HG03469 (cell line): Measurements from ENCODE around the gene SCNN1B.
"Not testable (repeated sequence)": the region's sequence is repeated elsewhere in the genome, so short reads cannot be mapped to it uniquely, and the experiment has no call there.

Experiments used
- ATAC-seq: cut with Tn5 transposase; IDR thresholded peaks from one replicate; pipeline ENCODE4 v1.9.1; 2021; ENCODE audit warnings: mild to moderate bottlenecking, moderate library complexity, moderate number of reproducible peaks; ENCODE audit not compliant: unreplicated experiment

SCNN1B gene

GRCh38 chr16:23400447-23400846 is 98.3 kb downstream of the SCNN1B start:
- not testable (repeated sequence) for ATAC-seq

GRCh38 chr16:23401139-23401538 is 99.0 kb downstream of the SCNN1B start:
- no peak for ATAC-seq

- no peak for ATAC-seq
These were observed 100.0 kb downstream of the SCNN1B start for GRCh38 chr16:23402100-23402499.

GRCh38 chr16:23403547-23403946 is 101.4 kb downstream of the SCNN1B start:
- ATAC-seq = no peak

GRCh38 chr16:23406024-23406423 is 103.9 kb downstream of the SCNN1B start:
- no peak for ATAC-seq

GRCh38 chr16:23406546-23407240 is 104.6 kb downstream of the SCNN1B start:
- ATAC-seq = no peak

- ATAC-seq = no peak
These were observed 105.5 kb downstream of the SCNN1B start for GRCh38 chr16:23407436-23408127.

GRCh38 chr16:23408242-23408822 is 106.2 kb downstream of the SCNN1B start:
- no peak for ATAC-seq

- no peak for ATAC-seq
These were observed 106.8 kb downstream of the SCNN1B start for GRCh38 chr16:23408823-23409298.

- ATAC-seq = no peak
These were observed 107.4 kb downstream of the SCNN1B start for GRCh38 chr16:23409522-23409921.

- no peak for ATAC-seq
These were observed 108.1 kb downstream of the SCNN1B start for GRCh38 chr16:23410176-23410575.

- ATAC-seq = no peak
These were observed 112.6 kb downstream of the SCNN1B start for GRCh38 chr16:23414731-23415130.

- ATAC-seq = no peak
These were observed 114.7 kb downstream of the SCNN1B start for GRCh38 chr16:23416816-23417215.

GRCh38 chr16:23420011-23420410 is 117.9 kb downstream of the SCNN1B start:
- ATAC-seq = no peak

- ATAC-seq = no peak
These were observed 121.5 kb downstream of the SCNN1B start for GRCh38 chr16:23423496-23424049.

GRCh38 chr16:23424292-23424958 is 122.3 kb downstream of the SCNN1B start:
- no peak for ATAC-seq

- no peak for ATAC-seq
These were observed 126.2 kb downstream of the SCNN1B start for GRCh38 chr16:23428351-23428750.
